ENCODE measurements around the gene YAF2.

DNA sequence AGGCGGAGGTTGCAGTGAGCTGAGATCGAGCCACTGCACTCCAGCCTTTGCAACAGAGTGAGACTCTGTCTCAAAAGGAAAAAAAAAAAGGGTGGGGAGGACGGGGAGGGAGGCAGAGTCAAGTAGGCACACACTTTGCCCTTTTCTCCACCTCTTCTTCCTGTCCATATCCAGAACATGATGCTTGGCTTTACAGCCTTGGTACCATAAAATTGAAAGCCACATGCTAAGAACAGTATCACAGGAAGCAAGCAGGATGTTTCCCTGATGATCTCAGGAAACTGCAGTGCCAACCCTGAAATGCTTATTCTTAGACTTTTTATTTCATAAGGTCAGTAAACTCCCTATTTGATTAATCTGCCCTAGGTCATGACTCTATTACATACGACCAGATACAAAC is 32.5 kb upstream of the YAF2 start:
- TF ChIP-seq, protein P1, sequence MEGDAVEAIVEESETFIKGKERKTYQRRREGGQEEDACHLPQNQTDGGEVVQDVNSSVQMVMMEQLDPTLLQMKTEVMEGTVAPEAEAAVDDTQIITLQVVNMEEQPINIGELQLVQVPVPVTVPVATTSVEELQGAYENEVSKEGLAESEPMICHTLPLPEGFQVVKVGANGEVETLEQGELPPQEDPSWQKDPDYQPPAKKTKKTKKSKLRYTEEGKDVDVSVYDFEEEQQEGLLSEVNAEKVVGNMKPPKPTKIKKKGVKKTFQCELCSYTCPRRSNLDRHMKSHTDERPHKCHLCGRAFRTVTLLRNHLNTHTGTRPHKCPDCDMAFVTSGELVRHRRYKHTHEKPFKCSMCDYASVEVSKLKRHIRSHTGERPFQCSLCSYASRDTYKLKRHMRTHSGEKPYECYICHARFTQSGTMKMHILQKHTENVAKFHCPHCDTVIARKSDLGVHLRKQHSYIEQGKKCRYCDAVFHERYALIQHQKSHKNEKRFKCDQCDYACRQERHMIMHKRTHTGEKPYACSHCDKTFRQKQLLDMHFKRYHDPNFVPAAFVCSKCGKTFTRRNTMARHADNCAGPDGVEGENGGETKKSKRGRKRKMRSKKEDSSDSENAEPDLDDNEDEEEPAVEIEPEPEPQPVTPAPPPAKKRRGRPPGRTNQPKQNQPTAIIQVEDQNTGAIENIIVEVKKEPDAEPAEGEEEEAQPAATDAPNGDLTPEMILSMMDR (IDR thresholded peaks at IDR 0.05), result no peak
- TF ChIP-seq POLR2AphosphoS5 (IDR thresholded peaks at IDR 0.05) (no peak), POLR2A (IDR thresholded peaks at IDR 0.05) (no peak)
